Neural progenitor cell (in vitro differentiated cells): ENCODE data around the gene RPH3AL.

Source experiments
- EZH2 ChIP-seq: fragments of 200-600 bp; sonication (generic); IDR thresholded peaks from 2 replicates; pipeline ENCODE4 v1.6.1; 2017; ENCODE audit warnings: antibody characterized with exemption, mild to moderate bottlenecking, moderate library complexity
- TF ChIP-seq, protein P1 (sequence below): fragments of 200-600 bp; sonication (generic); IDR thresholded peaks from 2 replicates; pipeline ENCODE4 v1.5.1; 2017; ENCODE audit warnings: antibody characterized with exemption, mild to moderate bottlenecking

DNA sequence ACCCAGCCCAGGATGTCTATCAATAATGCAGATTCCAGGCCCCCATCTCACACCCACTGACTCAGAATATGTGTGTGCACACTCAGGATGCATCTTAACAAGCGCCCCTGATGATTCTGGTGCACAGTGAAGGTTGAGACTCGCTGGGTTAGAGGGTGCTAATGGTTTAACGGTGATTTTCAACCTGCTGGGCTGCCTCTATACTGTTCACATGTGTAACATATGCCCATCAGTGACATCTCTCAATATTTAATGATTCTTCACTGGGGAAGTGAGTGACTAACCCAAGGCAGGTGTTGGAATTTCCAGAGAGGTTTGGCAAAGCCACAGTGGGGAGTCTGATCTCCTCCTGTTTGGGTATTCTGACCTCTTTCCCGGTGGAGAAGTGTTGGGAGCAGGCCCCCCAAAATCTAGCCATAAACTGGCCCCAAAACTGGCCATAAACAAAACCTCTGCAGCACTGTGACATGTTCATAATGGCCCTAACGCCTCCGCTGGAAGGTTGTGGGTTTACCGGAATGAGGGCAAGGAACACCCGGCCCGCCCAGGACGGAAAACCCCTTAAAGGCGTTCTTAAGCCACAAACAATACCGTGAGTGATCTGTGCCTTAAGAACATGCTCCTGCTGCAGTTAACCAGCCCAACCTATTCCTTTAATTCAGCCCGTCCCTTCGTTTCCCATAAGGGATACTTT is 167.0 kb downstream of the RPH3AL start:
- TF ChIP-seq, protein P1, sequence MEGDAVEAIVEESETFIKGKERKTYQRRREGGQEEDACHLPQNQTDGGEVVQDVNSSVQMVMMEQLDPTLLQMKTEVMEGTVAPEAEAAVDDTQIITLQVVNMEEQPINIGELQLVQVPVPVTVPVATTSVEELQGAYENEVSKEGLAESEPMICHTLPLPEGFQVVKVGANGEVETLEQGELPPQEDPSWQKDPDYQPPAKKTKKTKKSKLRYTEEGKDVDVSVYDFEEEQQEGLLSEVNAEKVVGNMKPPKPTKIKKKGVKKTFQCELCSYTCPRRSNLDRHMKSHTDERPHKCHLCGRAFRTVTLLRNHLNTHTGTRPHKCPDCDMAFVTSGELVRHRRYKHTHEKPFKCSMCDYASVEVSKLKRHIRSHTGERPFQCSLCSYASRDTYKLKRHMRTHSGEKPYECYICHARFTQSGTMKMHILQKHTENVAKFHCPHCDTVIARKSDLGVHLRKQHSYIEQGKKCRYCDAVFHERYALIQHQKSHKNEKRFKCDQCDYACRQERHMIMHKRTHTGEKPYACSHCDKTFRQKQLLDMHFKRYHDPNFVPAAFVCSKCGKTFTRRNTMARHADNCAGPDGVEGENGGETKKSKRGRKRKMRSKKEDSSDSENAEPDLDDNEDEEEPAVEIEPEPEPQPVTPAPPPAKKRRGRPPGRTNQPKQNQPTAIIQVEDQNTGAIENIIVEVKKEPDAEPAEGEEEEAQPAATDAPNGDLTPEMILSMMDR, result no peak
- no peak for TF ChIP-seq EZH2
